Lower leg skin (tissue), 3 donors: ENCODE measurements around the gene ENO2.
"Not testable (repeated sequence)": the region's sequence is repeated elsewhere in the genome, so short reads cannot be mapped to it uniquely, and the experiment has no call there.

Experiments used
- POLR2A ChIP-seq, 2 donors: fragments of 450-650 bp; IDR thresholded peaks; one replicate each; pipeline ENCODE4 v1.6.1; 2016 to 2017; ENCODE audit warnings: antibody characterized with exemption in 2 of 2, mild to moderate bottlenecking in 1 of 2, moderate library complexity in 1 of 2
- TF ChIP-seq, protein P1 (sequence below), 3 donors: fragments of 450-650 bp; IDR thresholded peaks; one replicate each; pipeline ENCODE4 v1.5.1; 2016; ENCODE audit warnings: antibody characterized with exemption in 3 of 3, mild to moderate bottlenecking in 3 of 3, moderate library complexity in 2 of 3

GRCh38 chr12:6888794-6889193, 25.6 kb upstream of the ENO2 start:
- TF ChIP-seq, protein P1, sequence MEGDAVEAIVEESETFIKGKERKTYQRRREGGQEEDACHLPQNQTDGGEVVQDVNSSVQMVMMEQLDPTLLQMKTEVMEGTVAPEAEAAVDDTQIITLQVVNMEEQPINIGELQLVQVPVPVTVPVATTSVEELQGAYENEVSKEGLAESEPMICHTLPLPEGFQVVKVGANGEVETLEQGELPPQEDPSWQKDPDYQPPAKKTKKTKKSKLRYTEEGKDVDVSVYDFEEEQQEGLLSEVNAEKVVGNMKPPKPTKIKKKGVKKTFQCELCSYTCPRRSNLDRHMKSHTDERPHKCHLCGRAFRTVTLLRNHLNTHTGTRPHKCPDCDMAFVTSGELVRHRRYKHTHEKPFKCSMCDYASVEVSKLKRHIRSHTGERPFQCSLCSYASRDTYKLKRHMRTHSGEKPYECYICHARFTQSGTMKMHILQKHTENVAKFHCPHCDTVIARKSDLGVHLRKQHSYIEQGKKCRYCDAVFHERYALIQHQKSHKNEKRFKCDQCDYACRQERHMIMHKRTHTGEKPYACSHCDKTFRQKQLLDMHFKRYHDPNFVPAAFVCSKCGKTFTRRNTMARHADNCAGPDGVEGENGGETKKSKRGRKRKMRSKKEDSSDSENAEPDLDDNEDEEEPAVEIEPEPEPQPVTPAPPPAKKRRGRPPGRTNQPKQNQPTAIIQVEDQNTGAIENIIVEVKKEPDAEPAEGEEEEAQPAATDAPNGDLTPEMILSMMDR (IDR thresholded peaks at IDR 0.05), result not testable (repeated sequence)
- TF ChIP-seq POLR2A (IDR thresholded peaks at IDR 0.05), result not testable (repeated sequence)
